Liver (tissue), 3 donors: ENCODE data around the gene CALHM5.

Experiments
- ATF3 ChIP-seq: IDR thresholded peaks from 2 replicates; pipeline ENCODE4 v1.6.1; 2016; ENCODE audit warnings: antibody characterized with exemption
- CTCF ChIP-seq: fragments of 150-350 bp; IDR thresholded peaks from 2 replicates; pipeline ENCODE4 v1.5.1; 2017; ENCODE audit warnings: improper control_type of control experiment, low read depth, low read length; ENCODE audit not compliant: missing input control
- FOXA1 ChIP-seq: IDR thresholded peaks from 2 replicates; pipeline ENCODE4 v1.6.1; 2016; ENCODE audit warnings: antibody characterized with exemption
- GABPA ChIP-seq, 2 donors: IDR thresholded peaks in 1 of 2; conservative IDR thresholded peaks in 1 of 2; 2 replicates each; pipeline ENCODE4 v1.6.1; 2016; ENCODE audit warnings: antibody characterized with exemption in 2 of 2, mild to moderate bottlenecking in 1 of 2, moderate library complexity in 1 of 2
- HNF4A ChIP-seq, 2 donors: conservative IDR thresholded peaks; 2 replicates each; pipeline ENCODE4 v1.6.1; 2016; ENCODE audit warnings: antibody characterized with exemption in 2 of 2, mild to moderate bottlenecking in 2 of 2
- JUND ChIP-seq, 2 donors: IDR thresholded peaks; 2 replicates each; pipeline ENCODE4 v1.6.1; 2016; ENCODE audit warnings: antibody characterized with exemption in 2 of 2
- MAX ChIP-seq: IDR thresholded peaks from 2 replicates; pipeline ENCODE4 v1.6.1; 2016; ENCODE audit warnings: antibody characterized with exemption
- RAD21 ChIP-seq, 2 donors: IDR thresholded peaks; 2 replicates each; pipeline ENCODE4 v1.6.1; 2016; ENCODE audit warnings: antibody characterized with exemption in 2 of 2, mild to moderate bottlenecking in 2 of 2
- REST ChIP-seq: IDR thresholded peaks from 2 replicates; pipeline ENCODE4 v1.6.1; 2016; ENCODE audit warnings: antibody characterized with exemption, mild to moderate bottlenecking
- SP1 ChIP-seq: IDR thresholded peaks from 2 replicates; pipeline ENCODE4 v1.6.1; 2018; ENCODE audit warnings: antibody characterized with exemption, mild to moderate bottlenecking
- YY1 ChIP-seq: IDR thresholded peaks from 2 replicates; pipeline ENCODE4 v1.6.1; 2016; ENCODE audit warnings: antibody characterized with exemption, mild to moderate bottlenecking
- donor health status: healthy.
- donor health status: healthy.

- TF ChIP-seq CTCF (peak; percentile 94), YY1 (no peak), MAX (no peak), REST (no peak), ATF3 (no peak), GABPA (IDR thresholded peaks at IDR 0.05 in 1 of 2, conservative IDR thresholded peaks at IDR 0.05 in 1 of 2) (no peak), SP1 (no peak), HNF4A (conservative IDR thresholded peaks at IDR 0.05) (no peak), RAD21 (IDR thresholded peaks at IDR 0.05) (peak; percentile 89 to 96), FOXA1 (no peak), JUND (IDR thresholded peaks at IDR 0.05) (no peak)
Measured at GRCh38 chr6:116561377-116562018, 50.1 kb downstream of the CALHM5 start.
